HG03139 (cell line): Measurements from ENCODE around the gene KCND3.
"Not testable (repeated sequence)": the region's sequence is repeated elsewhere in the genome, so short reads cannot be mapped to it uniquely, and the experiment has no call there.

Experiments
- ATAC-seq: cut with Tn5 transposase; IDR thresholded peaks from one replicate; pipeline ENCODE4 v1.9.1; 2021; ENCODE audit not compliant: unreplicated experiment

The KCND3 gene

DNA sequence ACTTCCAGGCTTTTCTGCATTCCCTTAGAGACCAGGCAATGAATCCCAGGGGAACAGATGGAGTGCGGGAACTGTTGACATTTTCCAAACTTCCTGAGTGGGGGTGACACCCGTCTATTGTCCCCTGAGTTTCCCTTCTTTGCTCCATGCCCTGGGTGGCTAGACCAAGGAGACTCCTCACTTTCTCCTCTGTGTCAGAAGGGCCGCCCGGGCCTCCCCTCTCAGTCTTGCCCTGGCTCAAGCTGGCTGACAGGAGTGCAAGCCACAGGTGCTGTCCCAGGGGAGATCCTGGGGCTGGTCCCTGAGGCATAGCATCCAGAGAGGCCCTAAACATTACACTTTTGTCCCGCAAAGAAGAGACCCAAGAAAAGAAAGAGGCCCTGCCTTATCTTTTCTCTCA is 170.9 kb downstream of the KCND3 start:
- no peak for ATAC-seq

DNA sequence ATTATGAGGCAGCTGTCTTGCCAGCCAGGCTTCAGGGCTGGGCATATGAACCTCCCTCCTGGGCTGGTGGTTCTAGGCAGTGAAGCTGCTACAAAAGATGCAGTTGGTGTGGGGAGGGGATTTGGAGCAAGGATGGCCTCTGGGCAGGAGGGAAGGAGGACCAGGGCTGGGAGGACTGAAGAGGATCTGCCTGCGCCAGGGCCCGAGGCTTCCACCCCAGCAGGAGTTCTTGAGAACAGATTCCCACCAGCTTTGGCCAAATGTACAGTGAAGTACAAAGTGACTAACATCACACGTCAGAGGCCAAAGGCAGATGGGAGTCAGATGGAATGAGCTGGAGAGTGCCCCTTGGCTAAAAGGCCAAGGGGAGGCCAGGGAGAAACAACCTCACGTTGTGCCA is 171.4 kb downstream of the KCND3 start:
- no peak for ATAC-seq

DNA sequence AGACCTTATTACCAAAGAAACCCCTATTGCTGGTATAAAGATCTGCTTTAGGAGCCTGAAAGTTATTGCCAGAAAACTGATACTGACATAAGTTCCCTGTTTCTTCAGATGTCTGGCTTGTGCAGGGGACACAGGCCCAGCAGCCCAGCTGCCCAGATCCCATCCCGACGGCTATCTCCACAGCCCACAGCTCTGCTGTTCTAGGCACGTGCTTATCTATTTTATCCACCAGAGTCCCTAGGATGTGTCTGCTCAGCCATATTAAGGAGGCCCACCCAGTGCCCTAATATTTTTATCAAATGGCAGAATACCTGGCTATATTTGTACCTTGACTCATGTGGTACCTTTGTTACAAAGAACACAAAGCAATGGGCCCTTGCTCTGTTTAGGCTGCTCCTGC is 174.8 kb downstream of the KCND3 start:
- ATAC-seq: no peak

DNA sequence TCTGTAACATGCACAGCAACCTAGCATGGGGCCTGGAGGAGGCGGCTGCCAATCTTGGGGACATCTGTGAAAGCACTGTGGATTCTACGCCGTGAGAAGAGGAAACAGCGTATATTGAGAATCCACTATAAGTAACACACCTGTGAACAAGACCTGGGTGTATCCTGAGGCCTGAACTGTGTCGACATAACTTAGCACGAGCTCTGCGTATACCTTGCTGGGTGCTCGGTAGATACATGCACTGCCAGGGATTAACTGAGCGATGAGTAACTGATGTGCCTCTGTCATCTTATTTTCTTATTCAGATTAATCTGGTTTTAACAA is 175.2 kb downstream of the KCND3 start:
- no peak for ATAC-seq

DNA sequence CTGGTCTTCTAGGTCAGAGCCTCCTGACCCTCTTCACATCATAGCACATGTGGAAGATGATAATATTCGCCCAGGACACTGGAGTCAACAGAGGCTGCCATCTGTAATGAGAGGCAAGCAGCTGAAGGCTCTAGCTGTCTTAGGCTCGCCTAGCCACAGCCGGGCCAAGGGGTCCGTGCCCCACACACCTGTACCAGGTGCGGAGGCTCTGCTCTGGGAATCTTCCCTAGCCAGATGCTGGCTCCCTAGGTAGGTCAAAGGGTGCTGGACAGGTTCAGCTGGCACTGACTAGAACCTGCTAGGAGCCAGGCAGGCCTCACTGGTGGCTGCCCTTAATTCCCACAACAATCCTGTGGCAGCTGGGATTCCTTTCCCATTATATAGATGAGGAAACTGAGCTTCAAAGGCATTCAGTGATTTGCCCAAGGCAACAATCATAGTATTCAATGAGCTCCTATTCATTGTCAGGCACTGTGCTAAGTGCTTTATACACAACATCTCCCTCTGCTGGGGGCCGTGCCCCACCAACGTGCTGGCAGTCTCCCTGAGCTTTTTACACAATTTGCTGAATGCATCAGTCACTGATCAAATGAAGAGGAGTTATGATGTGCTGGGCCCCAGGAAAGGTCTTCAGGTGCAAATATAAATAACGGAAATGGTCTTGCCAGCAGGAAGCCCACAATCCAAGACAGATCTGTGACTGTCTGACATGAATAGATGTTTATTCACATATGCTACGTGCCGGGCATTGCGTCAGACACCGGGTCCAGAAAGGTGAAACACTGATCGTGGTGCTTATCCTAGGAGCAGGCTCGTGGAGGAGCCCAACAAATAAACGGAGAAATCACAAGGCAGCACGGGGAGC is 175.8 kb downstream of the KCND3 start:
- ATAC-seq: no peak

DNA sequence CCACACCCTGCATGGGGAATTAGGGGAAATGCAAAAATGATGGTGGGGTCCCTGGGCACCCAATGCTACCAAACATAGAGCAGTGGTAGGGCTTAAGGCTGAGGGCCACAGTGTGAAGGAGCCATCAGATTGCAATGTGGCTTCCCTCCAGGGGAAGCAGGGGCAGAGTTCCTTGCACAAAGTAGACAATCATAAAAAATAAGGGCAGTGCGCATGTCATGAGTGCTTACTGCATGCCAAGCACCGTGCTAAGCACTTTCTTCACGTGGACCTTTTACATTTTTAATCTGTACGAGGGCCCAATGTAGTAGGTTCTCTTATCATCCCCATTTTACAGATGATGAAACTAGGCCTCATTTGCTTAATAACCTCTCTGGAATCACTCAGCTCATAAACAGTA is 177.2 kb downstream of the KCND3 start:
- no peak for ATAC-seq

DNA sequence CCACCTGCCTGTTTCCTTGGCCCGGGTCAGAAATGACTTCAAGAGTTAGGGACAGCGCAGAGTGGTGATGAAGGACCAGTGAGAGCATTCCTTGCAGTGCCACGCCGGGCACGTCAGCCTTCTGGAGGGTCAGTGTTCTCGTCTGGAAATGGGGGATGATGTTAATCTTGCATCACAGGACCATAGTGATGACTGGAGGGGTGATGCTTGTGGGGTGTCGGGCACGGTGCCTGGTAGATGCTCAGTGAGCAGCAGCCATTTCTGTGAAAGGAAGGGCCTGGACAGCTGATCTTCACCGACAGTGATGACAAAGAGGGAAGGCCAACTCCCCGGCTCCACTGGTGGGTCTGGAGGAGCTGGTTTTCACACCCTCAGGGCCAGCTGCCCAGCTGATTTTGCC is 177.6 kb downstream of the KCND3 start:
- no peak for ATAC-seq

DNA sequence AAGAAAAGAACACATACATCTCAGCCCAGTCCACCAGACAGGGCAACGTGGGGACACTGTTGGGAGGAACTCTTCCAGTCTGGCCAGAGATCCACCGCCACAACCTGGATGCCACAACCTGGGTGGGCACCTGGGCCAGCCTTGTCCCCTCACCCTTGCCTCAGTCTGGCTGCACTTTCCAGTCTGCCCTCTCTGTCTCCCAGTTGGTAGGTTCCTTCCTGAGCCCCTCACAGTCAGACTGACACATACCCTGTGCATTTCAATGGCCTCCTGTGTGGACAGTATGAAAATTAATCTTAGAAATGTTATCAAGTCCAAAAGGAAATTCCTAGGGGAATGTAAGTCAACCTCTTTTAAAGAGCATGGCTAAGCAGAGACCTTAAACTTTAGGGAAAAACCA is 184.2 kb downstream of the KCND3 start:
- no peak for ATAC-seq

DNA sequence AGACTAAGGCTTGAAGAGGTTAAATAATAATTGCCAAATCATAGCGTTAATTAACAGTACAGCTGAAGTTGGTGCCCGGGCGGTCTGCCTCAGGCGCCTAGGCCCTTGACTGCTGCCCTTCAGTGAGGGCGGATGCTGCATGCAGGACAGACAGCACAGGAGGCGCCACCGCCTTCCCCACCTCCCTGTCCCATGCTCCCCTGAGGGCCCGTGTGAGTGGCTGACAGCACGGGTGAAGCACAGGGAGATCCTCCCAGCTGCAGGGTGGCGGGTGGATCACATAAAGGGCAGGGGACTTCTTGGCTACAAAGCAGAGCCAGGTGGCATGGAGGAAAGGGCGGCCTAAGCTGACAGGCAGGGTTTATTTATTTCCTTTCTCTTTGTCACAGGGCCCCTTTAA is 184.7 kb downstream of the KCND3 start:
- no peak for ATAC-seq

DNA sequence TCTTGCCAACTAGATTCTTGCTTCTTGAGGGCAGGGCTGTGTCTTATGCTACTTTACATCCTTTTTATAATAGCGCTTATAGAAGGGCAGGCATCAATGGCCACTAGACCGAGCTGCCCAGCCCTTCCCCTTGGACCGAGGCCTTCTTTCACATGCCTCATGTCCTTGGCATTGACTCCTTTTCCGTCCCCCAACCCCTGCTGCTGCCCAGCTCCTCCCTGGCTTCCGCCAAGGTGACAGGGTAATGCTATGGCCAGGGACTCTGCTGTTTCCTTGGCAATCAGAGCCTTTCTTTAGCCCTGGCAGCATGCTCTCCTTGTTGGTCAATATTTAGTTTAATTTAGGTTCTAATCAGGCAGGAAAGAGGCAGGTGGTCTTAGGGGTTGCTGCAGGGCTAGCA is 185.5 kb downstream of the KCND3 start:
- no peak for ATAC-seq

DNA sequence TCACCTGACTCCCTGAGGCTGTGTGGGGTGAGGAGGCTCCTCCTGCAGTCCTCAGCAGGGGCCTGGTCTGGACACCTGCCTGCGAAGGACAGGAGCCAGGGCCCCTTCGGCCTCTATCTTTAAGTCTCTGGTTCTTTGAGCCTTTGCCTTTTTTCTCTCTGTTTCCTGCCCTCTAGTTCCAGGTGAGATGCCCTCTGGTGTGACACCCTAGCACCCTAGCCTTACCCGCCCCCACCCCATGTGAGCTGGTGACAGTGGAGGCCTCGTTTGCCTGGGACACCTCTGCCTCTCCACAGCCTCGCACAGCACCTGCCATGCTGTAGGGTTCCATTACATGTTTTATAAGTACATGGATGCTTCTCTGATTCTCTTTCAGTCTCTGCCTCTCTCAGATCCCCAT is 186.5 kb downstream of the KCND3 start:
- ATAC-seq: no peak

DNA sequence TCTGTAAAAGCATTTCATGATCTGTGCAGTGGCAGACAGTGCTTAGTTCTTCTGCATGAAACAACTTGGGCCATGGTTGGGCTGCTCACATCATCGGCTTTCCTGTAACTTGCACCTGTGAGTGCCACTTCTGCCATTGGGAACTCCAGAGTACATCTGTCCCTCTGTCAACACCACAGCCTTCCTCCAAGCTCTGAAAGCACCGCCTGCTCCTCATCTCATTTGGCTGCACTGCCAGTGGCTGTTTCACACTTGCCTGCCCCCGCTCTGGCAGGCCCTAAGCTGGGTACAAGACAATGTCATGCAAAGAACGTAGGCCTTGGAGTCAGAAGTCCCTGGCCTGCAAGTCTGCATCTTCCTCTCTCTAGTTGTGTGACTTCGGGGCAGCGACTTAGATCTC is 187.4 kb downstream of the KCND3 start:
- no peak for ATAC-seq

DNA sequence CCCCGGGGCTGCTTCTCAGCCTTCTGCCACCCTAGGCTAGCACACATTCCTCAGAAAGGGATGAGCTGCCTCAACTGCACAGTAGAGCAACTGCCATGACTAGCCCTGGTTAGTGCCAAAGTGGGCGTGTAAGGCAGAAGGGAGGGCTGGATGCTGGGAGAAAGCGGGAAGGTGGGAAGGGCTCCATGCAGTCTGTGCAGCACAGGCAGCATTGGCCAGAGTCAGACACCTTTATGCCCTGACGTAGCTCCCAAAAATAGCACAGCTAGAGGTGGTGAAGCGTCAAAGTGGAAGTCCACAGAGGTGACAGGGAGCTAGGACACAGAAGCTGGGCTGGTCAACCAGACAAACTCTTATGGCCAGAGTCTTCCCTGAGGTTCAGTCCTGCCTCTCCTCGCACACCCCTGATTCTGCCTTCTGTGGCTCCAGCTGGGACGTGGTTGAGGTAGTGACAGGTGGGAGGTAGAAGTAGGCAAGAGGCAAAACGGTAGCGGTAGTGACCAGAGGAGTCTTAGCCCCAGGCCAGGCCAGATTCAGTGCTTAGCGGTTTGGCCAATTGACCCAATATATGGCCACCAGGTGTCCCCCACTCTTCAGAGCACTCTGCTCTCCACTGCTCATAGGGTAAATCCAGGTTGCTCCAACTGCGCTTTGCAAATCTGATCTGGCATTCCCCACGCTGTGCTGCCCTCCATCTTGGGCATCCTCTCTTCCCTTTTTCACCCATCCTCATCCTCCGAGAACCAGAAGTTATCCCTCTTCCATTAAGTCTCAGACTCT is 188.2 kb downstream of the KCND3 start:
- no peak for ATAC-seq

DNA sequence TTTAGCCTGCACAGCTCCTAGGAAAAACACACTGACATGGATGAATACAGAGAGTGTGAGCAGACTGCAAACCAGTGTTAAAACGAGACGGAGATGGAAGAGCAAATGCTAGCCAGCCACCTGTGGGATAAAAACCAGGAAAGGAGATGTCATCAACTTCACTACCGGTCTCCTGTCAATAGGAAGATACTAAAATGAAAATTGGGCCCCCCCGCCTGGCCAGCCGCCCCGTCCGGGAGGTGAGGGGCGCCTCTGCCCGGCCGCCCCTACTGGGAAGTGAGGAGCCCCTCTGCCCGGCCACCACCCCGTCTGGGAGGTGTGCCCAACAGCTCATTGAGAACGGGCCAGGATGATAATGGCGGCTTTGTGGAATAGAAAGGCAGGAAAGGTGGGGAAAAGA is 189.7 kb downstream of the KCND3 start:
- not testable (repeated sequence) for ATAC-seq

DNA sequence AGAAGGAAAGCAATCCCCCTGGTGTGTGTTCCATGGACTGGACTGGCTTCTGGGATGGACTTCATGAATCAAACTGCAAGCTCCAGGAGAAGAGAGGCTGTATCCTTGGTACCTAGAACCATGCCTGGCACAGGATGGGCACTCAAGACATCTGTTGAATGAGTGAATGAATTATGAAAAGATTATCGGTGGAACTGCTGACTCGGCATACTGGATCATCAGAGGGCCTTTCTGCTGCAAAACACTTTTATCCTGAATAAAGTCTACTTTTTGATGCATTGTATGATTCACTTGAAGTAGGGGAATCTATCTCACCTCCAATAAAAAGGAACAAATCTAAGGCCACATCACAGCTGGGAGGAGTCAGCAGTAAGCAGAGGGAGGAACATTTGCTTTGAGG is 190.9 kb downstream of the KCND3 start:
- no peak for ATAC-seq

DNA sequence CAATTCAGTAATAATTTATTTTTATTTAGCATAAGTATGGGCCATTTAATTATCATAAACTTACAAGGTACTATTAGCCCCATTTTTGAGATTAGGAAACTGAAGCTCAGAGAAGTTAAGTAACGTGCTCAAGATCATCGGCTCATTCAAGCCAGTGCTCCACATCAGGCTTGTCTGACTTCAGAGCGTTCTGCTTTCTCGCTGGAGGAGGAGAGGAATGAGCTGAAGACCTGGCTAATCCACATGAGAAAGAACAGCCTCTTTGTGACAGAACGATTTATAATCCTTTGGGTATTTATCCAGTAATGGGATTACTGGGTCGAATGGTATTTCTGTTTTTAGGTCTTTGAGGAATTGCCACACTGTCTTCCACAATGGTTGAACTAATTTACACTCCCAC is 194.1 kb downstream of the KCND3 start:
- no peak for ATAC-seq

DNA sequence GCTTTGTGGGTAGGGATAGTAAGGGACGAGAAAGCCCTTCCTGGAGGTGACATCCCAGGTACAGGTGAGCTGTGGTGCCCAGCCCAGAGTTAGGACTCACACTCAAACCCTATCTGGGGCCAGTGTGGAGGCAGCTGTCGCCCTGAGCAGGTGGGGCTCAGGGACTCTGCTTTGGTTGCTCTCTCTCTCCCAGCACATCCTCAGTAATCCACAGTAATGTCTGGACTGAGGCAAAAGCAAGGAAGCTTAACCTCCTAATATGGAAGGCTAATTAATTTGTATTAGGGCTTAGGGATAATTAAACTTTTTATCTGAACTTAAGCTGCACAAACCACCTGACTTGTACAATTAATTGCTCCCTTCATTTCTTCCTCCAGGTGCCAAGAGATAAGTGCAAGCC is 195.5 kb downstream of the KCND3 start:
- no peak for ATAC-seq

DNA sequence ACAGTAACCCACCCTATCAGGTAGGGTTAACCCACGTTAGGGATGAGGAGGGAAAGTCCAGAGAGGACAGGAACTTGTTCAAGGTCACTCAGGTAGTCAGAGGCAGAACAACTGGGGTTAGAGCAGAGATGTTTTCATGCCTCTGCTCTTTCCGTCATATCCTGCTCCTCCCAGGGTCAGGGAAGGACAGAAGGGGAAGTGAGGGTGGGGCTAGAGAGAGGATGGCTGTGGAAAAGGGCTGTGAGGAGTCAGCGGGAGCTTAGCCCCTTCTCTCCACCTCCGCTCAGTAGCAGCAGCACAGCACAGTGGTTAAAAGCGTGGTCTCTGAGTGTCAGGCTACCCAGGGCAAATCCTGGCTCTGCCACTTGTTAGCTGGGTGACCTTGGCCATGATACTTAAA is 197.2 kb downstream of the KCND3 start:
- ATAC-seq: no peak

DNA sequence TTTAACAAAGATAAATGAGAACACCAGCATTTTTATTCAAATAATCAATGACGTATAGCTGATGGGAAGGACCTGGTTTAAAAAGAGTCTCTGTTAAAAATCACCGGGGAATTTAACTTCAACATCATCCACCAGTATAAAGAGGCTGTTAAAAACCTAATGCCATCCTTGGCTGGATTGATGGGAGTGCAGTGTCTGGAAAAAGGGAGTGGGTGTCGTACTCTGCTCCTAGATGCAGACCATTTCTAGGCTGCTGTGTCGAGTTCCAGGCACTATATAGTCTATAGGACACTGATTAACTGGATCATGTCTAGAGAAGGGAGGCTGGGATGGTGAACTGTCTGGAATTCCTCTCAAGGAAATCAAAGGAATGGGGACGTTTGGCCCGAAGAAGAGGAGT is 197.7 kb downstream of the KCND3 start:
- ATAC-seq: no peak

DNA sequence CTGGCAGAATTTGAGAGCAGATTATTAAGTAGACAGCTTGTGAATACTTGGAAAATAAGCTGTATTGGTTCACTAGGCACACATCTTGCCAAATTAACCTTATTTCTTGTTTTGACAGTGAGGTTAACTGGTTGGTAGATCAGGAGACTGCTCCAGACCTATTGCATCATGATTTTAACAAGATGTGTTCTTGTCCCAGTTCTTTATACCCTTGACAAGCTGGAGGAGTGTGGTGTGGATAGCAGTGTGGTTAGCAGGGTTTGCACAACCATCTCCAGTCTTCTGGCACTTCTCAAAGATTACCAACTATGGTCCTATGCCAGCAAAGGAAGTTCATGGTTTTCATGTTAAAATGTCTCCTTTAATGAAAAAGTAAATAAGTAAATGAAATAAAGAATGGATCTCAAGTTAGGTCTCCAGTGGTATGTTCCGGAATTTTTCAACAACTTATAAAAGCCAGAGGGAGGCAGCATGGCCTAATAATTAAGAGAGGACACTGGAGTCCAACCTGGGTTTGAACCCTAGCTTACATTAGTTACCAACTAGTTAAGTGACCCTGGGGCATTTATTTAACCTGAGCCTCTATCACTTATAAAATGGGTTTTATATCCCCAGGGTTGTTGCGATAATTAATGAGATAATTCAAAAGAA is 199.7 kb downstream of the KCND3 start:
- ATAC-seq: no peak

DNA sequence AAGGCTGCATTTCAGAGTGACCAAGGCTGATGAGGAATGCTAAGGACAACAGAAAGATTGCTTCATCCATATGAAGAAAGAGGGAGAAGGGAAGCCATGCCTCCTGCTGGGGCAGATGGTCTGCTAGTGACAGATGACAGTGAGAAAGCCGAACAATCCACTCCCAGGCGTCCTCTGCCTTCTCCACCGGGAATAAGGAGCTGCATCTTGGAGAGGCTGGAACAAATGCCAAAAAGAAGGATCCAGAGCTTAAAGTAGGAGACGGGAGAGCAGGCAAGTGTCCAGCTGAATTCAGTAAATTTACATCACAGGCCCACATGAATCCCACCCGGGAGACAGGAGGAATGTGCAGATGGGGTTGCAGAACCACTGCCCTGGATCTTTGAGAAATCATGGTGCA is 200.3 kb downstream of the KCND3 start:
- no peak for ATAC-seq

DNA sequence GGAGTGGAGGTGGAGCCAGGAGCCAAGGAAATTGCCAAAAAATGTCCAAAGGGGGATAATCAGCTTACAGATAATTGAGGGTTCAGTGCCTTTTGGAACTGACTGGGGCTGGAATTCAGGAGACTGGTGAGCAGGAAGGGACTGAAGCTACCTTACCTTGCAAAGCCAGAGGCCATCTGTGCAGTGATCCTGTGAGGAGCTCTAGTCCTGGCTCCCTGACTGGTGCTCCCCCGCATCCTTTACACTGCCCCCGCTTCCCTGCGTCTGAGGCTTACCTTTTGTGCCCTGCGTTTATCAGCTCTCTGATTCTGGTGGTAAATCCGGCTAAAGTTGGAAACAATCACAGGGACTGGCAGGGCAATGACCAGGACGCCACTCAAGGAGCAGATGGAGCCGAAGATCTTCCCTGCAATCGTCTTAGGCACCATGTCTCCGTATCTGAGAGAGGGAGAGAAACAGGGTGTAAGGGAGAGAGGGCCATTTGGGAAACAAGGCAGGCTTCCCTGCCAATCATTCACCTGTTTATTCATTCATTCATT is 202.7 kb downstream of the KCND3 start:
- no peak for ATAC-seq
